Measurements from ENCODE around the gene SLC25A22.

The SLC25A22 gene

DNA sequence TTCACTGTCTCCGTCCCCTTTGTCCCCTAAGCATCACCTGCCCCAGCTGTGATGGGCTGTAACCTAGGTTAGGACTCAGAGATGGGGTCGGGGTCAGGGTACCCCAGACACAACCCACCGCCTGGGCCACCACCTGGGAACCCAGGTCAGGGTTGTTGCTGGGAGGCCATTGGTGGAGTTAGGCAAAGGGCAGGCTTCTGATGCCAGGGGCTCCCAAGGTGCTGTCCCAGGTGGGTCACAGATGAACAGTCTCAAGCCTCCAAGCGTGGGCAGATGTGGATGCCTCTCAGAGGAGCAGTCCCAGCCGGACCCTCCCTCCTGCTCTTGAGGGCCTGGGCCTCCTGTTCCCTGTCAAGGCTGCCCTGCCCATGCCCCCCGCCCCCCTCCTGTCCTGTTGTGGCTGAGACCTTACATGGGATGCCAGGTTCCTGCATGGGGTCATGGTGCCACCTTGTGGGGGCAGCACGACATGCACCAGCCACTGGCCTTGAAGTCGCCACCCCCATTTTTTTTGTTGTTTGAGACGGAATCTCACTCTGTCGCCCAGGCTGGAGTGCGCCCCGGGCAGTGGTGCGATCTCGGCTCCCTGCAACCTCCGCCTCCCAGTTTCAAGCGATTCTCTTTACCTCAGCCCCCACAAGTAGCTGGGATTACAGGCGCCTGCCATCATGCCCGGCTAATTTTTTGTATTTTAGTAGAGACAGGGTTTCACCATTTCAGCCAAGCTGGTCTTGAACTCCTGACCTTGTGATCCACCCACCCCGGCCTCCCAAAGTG is 32.9 kb downstream of the SLC25A22 start:
- H3K4me3 ChIP-seq (ENCODE audit: low read depth, low read length): no peak overlapping the region

GRCh38 chr11:764322-765024 is 33.6 kb downstream of the SLC25A22 start:
- no peak for DNase-seq (ENCODE audit: low read depth)

More for the DNA sequence above, 32.9 kb downstream of the SLC25A22 start:
- DNase-seq (ENCODE audit: low read depth): no peak

DNA sequence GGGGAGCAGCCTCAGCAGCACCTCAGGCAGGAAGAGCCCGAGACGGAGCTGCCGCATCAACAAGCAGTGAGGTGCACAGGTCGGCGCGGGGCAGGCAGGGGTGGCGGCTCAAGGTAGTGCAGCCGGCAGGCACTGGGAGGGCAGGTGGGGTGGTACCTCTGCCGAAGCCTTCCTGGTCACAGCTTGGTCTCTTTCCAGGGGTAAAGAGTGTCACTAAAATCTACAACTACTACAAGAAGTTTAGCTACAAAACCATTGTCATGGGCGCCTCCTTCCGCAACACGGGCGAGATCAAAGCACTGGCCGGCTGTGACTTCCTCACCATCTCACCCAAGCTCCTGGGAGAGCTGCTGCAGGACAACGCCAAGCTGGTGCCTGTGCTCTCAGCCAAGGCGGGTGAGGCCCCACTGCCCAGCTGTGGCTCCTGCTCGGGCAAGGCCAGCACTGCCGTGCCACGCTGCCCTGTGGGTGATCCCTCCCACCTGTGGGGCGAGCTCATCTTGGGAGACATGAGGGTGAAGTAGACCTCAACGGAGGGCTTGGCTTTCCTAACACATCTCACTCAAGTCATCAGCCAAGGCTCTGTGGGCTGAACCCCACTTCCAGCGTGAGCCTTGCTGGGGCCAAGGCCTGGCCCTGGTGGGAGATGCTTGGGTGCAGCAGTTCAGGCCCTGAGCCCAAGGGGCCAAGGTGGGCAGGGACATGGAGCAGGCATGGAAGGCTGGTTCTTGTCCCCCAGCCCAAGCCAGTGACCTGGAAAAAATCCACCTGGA is 34.3 kb downstream of the SLC25A22 start:
- DNase-seq (ENCODE audit: low read depth): no peak

More at GRCh38 chr11:764322-765024, 33.6 kb downstream of the SLC25A22 start:
- no peak overlapping the region for H3K4me3 ChIP-seq (ENCODE audit: low read depth, low read length)

DNA sequence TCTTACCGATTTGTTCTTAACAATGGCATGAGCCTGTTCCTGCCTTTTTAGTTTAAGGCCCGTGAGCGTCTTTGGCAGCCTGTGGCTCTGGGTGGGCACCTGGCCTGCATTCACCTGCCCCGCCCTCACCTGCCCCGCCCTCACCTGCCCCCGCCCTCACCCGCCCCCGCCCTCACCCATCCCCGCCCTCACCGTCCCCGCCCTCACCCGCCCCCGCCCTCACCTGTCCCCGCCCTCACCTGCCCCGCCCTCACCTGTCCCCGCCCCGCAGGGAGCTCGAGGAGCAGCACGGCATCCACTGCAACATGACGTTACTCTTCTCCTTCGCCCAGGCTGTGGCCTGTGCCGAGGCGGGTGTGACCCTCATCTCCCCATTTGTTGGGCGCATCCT is 35.0 kb downstream of the SLC25A22 start:
- H3K4me3 ChIP-seq (ENCODE audit: low read depth, low read length): no peak overlapping the region
- DNase-seq (ENCODE audit: low read depth): no peak

More for the DNA sequence above, 34.3 kb downstream of the SLC25A22 start:
- no peak overlapping the region for H3K4me3 ChIP-seq (ENCODE audit: low read depth, low read length)

GRCh38 chr11:762421-763072 is 35.5 kb downstream of the SLC25A22 start:
- no peak for DNase-seq (ENCODE audit: low read depth)
- H3K4me3 ChIP-seq (ENCODE audit: low read depth, low read length): no peak overlapping the region

DNA sequence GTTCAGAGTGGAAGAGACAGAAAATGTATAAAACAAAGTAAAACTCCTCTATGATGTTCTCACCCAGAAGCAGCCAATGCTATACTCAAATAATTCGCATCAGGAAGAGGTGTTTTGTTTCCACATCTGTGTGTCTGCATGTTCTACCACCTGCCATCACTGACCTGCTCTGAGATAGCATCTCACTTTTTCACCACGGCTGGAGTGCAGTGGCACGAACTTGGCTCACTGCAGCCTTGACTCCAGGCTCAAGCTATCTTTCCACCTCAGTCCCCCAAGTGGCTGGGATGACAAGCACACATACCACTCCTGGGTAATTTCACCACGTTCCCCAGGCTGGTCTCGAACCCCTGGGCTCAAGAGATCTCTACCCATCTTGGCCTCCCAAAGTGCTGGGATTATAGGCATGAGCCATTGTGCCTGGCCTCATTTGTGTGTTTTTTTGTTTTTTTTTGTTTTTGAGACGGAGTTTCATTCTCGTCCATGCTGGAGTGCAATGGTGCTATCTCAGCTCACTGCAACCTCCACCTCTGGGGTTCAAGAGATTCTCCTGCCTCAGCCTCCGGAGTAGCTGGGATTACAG is 36.5 kb downstream of the SLC25A22 start:
- H3K4me3 ChIP-seq (ENCODE audit: low read depth, low read length): no peak overlapping the region
- DNase-seq (ENCODE audit: low read depth): no peak

DNA sequence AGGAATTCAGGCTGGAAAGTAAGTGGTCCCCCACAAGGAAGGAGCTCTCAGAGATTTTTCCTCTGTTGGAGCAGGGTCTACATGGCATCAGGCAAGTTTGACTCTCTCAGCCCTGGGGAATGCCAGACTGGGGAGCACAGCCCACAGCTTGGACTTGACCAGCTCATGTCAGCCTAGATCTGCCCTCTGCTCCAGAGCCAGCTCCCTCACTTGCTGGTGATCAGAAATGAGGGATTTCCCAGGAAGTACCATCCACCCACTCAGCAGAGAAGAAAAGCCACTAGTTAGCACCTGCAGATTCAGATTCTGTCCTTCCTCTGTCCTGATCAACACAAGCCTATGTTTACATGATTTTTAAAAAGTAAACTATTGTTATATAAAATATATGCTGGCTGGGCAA is 37.8 kb downstream of the SLC25A22 start:
- no peak overlapping the region for H3K4me3 ChIP-seq (ENCODE audit: low read depth, low read length)
- no peak for DNase-seq (ENCODE audit: low read depth)

DNA sequence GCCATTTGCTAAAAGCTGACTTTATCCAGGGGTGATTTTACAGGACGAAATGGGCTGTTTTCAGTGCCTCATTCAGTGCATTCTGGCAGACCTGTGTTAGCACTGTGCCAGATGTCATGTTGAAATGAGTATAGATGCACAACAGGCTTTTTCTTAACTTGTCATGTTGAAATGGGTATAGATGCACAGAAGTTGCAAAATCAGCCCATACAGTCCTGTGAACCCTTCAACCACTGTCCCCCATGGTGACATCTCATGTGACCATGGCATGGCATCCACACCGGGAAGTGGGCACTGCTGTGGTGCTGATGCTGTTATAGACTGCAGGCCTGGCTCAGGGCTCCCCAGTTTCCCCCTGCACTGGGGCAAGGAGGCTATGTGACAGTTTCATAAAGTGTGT is 48.4 kb downstream of the SLC25A22 start:
- no peak overlapping the region for H3K4me3 ChIP-seq (ENCODE audit: low read depth, low read length)

GRCh38 chr11:748007-748359 is 50.1 kb downstream of the SLC25A22 start:
- no peak for DNase-seq (ENCODE audit: low read depth)
- peak overlapping the region; percentile 93 for H3K4me3 ChIP-seq (ENCODE audit: low read depth, low read length)

More for the DNA sequence above, 48.4 kb downstream of the SLC25A22 start:
- DNase-seq (ENCODE audit: low read depth): no peak

DNA sequence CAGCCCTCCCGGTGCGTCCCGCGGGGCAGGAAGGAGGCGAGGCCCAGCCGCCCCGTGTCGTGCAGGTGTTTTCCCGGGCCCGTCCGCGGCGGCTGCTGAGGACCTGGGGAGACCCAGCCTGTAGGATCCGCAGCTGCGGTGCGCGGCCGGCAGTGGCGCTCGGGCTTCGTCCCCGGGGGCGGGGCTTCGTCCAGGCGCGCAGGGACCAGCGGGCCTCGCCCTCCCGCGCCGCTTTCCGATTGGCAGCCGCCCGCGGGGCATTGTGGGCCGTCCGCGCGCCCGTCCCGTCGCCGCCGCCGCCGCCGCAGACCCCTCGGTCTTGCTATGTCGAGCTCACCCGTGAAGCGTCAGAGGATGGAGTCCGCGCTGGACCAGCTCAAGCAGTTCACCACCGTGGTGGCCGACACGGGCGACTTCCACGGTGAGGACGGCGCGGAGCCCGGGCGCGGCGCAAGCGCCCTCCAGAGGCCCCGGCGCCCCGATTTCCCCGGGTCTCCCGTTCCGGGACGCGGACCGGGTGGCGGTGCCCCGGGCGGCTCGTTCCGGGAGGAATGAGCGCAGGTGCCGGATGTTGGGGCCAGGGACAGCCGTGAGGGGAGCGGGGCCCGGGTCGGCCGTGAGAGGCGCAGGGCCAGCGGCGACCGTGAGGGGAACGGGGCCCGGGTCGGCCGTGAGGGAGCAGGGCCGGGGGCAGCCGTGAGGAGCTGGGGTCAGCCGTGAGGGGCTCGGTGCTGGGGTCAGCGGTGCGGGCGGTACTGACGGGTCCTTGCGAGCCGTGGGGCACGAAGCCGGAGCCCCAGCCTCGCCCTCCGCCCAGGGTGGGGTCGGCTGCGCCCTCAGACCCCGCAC is 50.7 kb downstream of the SLC25A22 start, which contains the start of gene TALDO1:
Gene TALDO1, plus strand, starts transcription at position 307 of the 849 bp plus-strand sequence. Its CDS starts 18 bp downstream, at position 325.
- no peak for DNase-seq (ENCODE audit: low read depth)
- peak within 1 kb of the TSS; percentile 93 for H3K4me3 ChIP-seq (ENCODE audit: low read depth, low read length)

DNA sequence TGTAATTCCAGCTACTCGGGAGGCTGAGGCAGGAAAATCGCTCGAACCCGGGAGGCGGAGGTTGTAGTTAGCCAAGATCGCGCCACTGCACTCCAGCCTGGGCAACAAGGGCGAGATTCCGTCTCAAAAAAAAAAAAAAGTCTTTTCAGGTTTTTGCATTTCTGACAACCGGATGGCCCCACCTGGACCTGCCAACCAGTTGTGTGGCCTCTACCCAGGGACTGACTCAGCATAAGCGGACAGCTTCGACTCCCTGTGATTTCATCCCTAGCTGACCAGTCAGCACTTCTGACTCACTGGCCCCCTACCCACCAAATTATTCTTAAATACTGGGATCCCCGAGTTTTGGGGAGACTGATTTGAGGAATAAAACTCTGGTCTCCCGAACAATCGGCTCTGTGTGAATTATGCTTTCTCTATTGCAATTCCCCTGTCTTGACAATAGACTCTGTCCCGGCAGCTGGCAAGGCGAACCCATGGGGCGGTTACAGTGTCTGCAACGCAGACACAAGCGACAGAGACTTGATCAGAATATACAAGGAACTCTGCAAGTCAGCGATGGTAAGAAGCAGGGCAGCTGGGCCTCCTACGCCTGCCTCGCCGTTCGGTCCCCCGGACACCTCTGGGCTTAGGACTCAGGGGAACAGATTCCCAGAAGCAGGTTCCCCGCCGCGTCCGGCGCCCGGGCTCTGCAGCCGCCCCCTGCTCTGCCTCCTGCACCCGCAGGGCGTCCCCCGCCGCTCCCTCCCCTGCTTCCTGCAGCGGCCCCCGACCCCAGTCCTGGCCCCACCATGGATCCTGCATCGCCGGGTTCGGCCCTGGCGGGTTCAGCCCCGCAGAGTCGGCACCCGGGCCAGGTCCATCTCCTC is 51.6 kb downstream of the SLC25A22 start:
- no peak for DNase-seq (ENCODE audit: low read depth)
- H3K4me3 ChIP-seq (ENCODE audit: low read depth, low read length): peak overlapping the region; percentile 93

GRCh38 chr11:745428-745827 is 52.7 kb downstream of the SLC25A22 start:
- DNase-seq (ENCODE audit: low read depth): no peak
- no peak overlapping the region for H3K4me3 ChIP-seq (ENCODE audit: low read depth, low read length)

GRCh38 chr11:742571-743201 is 55.4 kb downstream of the SLC25A22 start:
- H3K4me3 ChIP-seq (ENCODE audit: low read depth, low read length): no peak overlapping the region
- DNase-seq (ENCODE audit: low read depth): no peak

GRCh38 chr11:742156-742546 is 55.9 kb downstream of the SLC25A22 start:
- DNase-seq (ENCODE audit: low read depth): no peak
- no peak overlapping the region for H3K4me3 ChIP-seq (ENCODE audit: low read depth, low read length)
